Articular chondrocyte of knee joint (primary cell): ENCODE measurements around the gene LRP3. TPM values are rescaled to one million over a fixed set of nuclear protein-coding genes. Genes with fewer than 3 reads are reported as not detected.

Experiments
- total RNA-seq: library from RNA; depleted of rRNA; stranded (reverse); fragments of >200 nt; gene quantifications from 2 replicates; pipeline ENCODE4 v1.2.3, GENCODE V29; 2012

Gene LRP3, protein sequence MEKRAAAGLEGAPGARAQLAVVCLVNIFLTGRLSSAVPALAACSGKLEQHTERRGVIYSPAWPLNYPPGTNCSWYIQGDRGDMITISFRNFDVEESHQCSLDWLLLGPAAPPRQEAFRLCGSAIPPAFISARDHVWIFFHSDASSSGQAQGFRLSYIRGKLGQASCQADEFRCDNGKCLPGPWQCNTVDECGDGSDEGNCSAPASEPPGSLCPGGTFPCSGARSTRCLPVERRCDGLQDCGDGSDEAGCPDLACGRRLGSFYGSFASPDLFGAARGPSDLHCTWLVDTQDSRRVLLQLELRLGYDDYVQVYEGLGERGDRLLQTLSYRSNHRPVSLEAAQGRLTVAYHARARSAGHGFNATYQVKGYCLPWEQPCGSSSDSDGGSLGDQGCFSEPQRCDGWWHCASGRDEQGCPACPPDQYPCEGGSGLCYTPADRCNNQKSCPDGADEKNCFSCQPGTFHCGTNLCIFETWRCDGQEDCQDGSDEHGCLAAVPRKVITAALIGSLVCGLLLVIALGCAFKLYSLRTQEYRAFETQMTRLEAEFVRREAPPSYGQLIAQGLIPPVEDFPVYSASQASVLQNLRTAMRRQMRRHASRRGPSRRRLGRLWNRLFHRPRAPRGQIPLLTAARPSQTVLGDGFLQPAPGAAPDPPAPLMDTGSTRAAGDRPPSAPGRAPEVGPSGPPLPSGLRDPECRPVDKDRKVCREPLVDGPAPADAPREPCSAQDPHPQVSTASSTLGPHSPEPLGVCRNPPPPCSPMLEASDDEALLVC
- total RNA-seq = 30.6 and 31.0 TPM in 2 replicates

GRCh38 chr19:33193865-33194362 is at the start of gene LRP3:
Gene LRP3, plus strand, starts transcription at chr19:33194330. Its CDS starts 456 bp downstream, at chr19:33194786.

GRCh38 chr19:33225458-33225926 is 31.4 kb downstream of the LRP3 start, which contains the start of gene SLC7A10:
Gene SLC7A10, minus strand, starts transcription at chr19:33225850. Its CDS starts 147 bp downstream, at chr19:33225703.

Other genes starting within 250 kb of the LRP3 start
- gene CEP89, start 222.4 kb upstream of the LRP3 start, total RNA-seq = 20.0 and 20.8 TPM in 2 replicates
- gene FAAP24, start 222.1 kb upstream of the LRP3 start, total RNA-seq = 4.2 and 4.4 TPM in 2 replicates
- 0.78 and 0.86 TPM in 2 replicates for gene RHPN2, start 129.4 kb upstream of the LRP3 start, total RNA-seq
- 8.6 and 9.5 TPM in 2 replicates for gene GPATCH1, start 113.1 kb upstream of the LRP3 start, total RNA-seq
- gene WDR88, start 62.2 kb upstream of the LRP3 start, total RNA-seq = not detected in 2 replicates
- not detected in 2 replicates for gene SLC7A10, start 31.5 kb downstream of the LRP3 start, total RNA-seq
- 0.86 and 1.7 TPM in 2 replicates for gene CEBPA, start 108.2 kb downstream of the LRP3 start, total RNA-seq
- gene CEBPG, start 179.4 kb downstream of the LRP3 start, total RNA-seq = 20.6 and 26.9 TPM in 2 replicates